ENCODE data around the gene TMEM87B.

DNA sequence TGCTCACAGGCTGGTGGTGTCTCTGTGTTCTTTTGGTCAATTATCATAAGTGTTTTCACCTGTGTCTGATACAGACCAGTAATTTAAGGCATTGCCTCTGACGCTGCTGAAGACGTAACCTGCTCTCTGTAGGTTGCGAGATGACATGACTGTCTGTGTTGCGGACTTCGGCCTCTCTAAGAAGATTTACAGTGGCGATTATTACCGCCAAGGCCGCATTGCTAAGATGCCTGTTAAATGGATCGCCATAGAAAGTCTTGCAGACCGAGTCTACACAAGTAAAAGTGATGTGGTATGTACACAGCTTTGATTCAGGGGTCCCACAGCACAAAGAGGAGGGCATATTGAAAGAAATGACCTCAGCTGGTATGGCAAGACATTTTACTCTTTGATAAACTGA lies 33.8 kb upstream of the TMEM87B start:
- TF ChIP-seq TAF1 (IDR thresholded peaks at IDR 0.05; ENCODE audit: low read depth) (no peak), POLR2AphosphoS5 (IDR thresholded peaks at IDR 0.05) (no peak), EP300 (conservative IDR thresholded peaks at IDR 0.05; ENCODE audit: poor library complexity, severe bottlenecking) (no peak), EZH2 (IDR thresholded peaks at IDR 0.05; ENCODE audit: borderline replicate concordance, insufficient read depth, low read length, poor library complexity, severe bottlenecking) (no peak), SMC3 (conservative IDR thresholded peaks at IDR 0.05; ENCODE audit: poor library complexity) (no peak), RAD21 (conservative IDR thresholded peaks at IDR 0.05) (no peak)
- TF ChIP-seq, protein P1, sequence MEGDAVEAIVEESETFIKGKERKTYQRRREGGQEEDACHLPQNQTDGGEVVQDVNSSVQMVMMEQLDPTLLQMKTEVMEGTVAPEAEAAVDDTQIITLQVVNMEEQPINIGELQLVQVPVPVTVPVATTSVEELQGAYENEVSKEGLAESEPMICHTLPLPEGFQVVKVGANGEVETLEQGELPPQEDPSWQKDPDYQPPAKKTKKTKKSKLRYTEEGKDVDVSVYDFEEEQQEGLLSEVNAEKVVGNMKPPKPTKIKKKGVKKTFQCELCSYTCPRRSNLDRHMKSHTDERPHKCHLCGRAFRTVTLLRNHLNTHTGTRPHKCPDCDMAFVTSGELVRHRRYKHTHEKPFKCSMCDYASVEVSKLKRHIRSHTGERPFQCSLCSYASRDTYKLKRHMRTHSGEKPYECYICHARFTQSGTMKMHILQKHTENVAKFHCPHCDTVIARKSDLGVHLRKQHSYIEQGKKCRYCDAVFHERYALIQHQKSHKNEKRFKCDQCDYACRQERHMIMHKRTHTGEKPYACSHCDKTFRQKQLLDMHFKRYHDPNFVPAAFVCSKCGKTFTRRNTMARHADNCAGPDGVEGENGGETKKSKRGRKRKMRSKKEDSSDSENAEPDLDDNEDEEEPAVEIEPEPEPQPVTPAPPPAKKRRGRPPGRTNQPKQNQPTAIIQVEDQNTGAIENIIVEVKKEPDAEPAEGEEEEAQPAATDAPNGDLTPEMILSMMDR (IDR thresholded peaks at IDR 0.05; ENCODE audit: poor library complexity, severe bottlenecking), result no peak
- TF ChIP-seq, protein P2, sequence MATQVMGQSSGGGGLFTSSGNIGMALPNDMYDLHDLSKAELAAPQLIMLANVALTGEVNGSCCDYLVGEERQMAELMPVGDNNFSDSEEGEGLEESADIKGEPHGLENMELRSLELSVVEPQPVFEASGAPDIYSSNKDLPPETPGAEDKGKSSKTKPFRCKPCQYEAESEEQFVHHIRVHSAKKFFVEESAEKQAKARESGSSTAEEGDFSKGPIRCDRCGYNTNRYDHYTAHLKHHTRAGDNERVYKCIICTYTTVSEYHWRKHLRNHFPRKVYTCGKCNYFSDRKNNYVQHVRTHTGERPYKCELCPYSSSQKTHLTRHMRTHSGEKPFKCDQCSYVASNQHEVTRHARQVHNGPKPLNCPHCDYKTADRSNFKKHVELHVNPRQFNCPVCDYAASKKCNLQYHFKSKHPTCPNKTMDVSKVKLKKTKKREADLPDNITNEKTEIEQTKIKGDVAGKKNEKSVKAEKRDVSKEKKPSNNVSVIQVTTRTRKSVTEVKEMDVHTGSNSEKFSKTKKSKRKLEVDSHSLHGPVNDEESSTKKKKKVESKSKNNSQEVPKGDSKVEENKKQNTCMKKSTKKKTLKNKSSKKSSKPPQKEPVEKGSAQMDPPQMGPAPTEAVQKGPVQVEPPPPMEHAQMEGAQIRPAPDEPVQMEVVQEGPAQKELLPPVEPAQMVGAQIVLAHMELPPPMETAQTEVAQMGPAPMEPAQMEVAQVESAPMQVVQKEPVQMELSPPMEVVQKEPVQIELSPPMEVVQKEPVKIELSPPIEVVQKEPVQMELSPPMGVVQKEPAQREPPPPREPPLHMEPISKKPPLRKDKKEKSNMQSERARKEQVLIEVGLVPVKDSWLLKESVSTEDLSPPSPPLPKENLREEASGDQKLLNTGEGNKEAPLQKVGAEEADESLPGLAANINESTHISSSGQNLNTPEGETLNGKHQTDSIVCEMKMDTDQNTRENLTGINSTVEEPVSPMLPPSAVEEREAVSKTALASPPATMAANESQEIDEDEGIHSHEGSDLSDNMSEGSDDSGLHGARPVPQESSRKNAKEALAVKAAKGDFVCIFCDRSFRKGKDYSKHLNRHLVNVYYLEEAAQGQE (IDR thresholded peaks at IDR 0.05; ENCODE audit: borderline replicate concordance), result no peak

All from neural cell (in vitro differentiated cells).